ENCODE results near the gene FATE1. TPM values are rescaled to one million over a fixed set of nuclear protein-coding genes. Genes with fewer than 3 reads are reported as not detected.

FATE1 gene
- total RNA-seq, 2 experiments from 2014 or later: not detected

- CTCF ChIA-PET: no interaction called here
- DNase-seq (no peak), ATAC-seq (no peak)
- Mint-ChIP-seq H3K27me3 (peaks cover 11% of the 10 kb centered on the region), H3K4me3 (no peak overlapping the region), H3K27ac (no peak overlapping the region), H3K4me1 (no peaks in the 10 kb centered on the region), H3K36me3 (no peaks in the 10 kb centered on the region), H3K9me3 (ENCODE audit: low read depth) (no peaks in the 10 kb centered on the region)
Measured at GRCh38 chrX:151698485-151698884, 17.4 kb upstream of the FATE1 start.

GRCh38 chrX:151699746-151700145 is 16.1 kb upstream of the FATE1 start:
- Mint-ChIP-seq H3K4me3 (no peak overlapping the region), H3K36me3 (no peaks in the 10 kb centered on the region)

GRCh38 chrX:151700581-151700980 is 15.3 kb upstream of the FATE1 start:
- ATAC-seq (no peak), DNase-seq (no peak)
- CTCF ChIA-PET: no interaction called here
- no peaks in the 10 kb centered on the region for H3K9me3 Mint-ChIP-seq (ENCODE audit: low read depth)
- no peak overlapping the region for H3K4me3 Mint-ChIP-seq
- no peaks in the 10 kb centered on the region for H3K4me1 Mint-ChIP-seq
- no peak overlapping the region for H3K27ac Mint-ChIP-seq
- no peaks in the 10 kb centered on the region for H3K36me3 Mint-ChIP-seq
- peaks cover 7% of the 10 kb centered on the region for H3K27me3 Mint-ChIP-seq

More at GRCh38 chrX:151699746-151700145, 16.1 kb upstream of the FATE1 start:
- no peak overlapping the region for H3K27ac Mint-ChIP-seq
- no peaks in the 10 kb centered on the region for H3K4me1 Mint-ChIP-seq
- CTCF ChIA-PET: no interaction called here
- H3K9me3 Mint-ChIP-seq (ENCODE audit: low read depth): no peaks in the 10 kb centered on the region
- H3K27me3 Mint-ChIP-seq: peaks cover 8% of the 10 kb centered on the region
- no peak for DNase-seq
- no peak for ATAC-seq

DNA sequence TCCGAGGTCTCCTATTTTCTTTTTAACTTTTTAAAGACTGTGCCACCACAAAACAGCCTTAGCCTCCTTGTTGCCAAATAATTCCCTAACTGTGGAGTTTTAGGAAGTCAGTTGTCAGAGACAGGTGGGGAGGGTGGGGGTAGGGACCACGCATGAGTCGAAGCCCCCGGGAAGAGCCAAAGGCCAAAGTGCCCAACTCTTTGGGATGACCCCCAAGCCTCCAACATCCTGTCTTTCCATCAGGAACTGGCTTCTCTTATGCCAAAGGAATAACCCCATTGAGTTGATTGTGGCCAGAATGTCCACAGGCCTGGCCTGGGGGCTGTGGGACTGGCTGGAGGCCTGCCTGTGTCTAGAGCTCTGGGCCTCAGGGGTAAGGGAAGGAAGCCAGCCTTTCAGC is 14.8 kb upstream of the FATE1 start:
- H3K9me3 Mint-ChIP-seq (ENCODE audit: low read depth): no peaks in the 10 kb centered on the region
- H3K4me1 Mint-ChIP-seq: no peaks in the 10 kb centered on the region
- H3K27me3 Mint-ChIP-seq: peaks cover 3% of the 10 kb centered on the region
- DNase-seq: no peak
- H3K36me3 Mint-ChIP-seq: no peaks in the 10 kb centered on the region
- no peak overlapping the region for H3K4me3 Mint-ChIP-seq
- ATAC-seq: no peak
- CTCF ChIA-PET: no interaction called here
- no peak overlapping the region for H3K27ac Mint-ChIP-seq

GRCh38 chrX:151701531-151701930 is 14.3 kb upstream of the FATE1 start:
- peaks cover 2% of the 10 kb centered on the region for H3K27me3 Mint-ChIP-seq
- no peak for ATAC-seq
- H3K4me1 Mint-ChIP-seq: no peaks in the 10 kb centered on the region
- H3K27ac Mint-ChIP-seq: no peak overlapping the region
- no peak for DNase-seq
- CTCF ChIA-PET: no interaction called here
- H3K9me3 Mint-ChIP-seq (ENCODE audit: low read depth): no peaks in the 10 kb centered on the region
- H3K4me3 Mint-ChIP-seq: no peak overlapping the region
- H3K36me3 Mint-ChIP-seq: no peaks in the 10 kb centered on the region

- CTCF ChIA-PET: no interaction called here
- H3K27ac Mint-ChIP-seq: no peak overlapping the region
- no peak overlapping the region for H3K4me3 Mint-ChIP-seq
- H3K36me3 Mint-ChIP-seq: no peaks in the 10 kb centered on the region
- no peaks in the 10 kb centered on the region for H3K9me3 Mint-ChIP-seq (ENCODE audit: low read depth)
- no peak for ATAC-seq
- H3K4me1 Mint-ChIP-seq: no peaks in the 10 kb centered on the region
- no peak for DNase-seq
- H3K27me3 Mint-ChIP-seq: peaks cover 2% of the 10 kb centered on the region
Measured at GRCh38 chrX:151702026-151702714, 13.7 kb upstream of the FATE1 start.

GRCh38 chrX:151702741-151703340 is 13.0 kb upstream of the FATE1 start:
- Mint-ChIP-seq H3K4me1 (no peaks in the 10 kb centered on the region), H3K4me3 (no peak overlapping the region), H3K27ac (no peak overlapping the region), H3K36me3 (no peaks in the 10 kb centered on the region), H3K27me3 (peaks cover 2% of the 10 kb centered on the region), H3K9me3 (ENCODE audit: low read depth) (no peaks in the 10 kb centered on the region)
- CTCF ChIA-PET: no interaction called here
- no peak for DNase-seq
- ATAC-seq: no peak

DNA sequence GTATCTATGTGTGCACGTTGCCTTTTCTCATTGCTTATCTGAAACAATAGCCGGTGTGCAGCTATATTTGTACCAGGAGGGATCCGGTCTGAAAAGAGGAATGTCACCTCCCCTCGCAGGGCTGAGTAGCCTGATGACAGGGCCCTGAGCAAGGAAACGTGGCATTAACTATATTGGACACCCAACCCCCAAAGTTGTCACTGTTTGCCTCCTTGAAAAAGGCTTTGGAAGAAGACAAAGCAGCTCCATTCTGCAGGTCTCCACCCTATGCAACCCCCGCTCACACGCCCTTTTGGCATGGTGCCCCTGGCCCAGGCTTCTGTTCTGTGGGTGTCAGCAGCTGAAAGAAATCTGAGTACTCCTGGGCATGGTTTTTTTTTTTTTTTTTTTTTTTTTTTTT is 12.3 kb upstream of the FATE1 start:
- H3K4me1 Mint-ChIP-seq: no peaks in the 10 kb centered on the region
- no peak overlapping the region for H3K27ac Mint-ChIP-seq
- peaks cover 2% of the 10 kb centered on the region for H3K27me3 Mint-ChIP-seq
- CTCF ChIA-PET: no interaction called here
- no peaks in the 10 kb centered on the region for H3K36me3 Mint-ChIP-seq
- no peak overlapping the region for H3K4me3 Mint-ChIP-seq
- H3K9me3 Mint-ChIP-seq (ENCODE audit: low read depth): no peaks in the 10 kb centered on the region
- no peak for DNase-seq
- ATAC-seq: no peak

DNA sequence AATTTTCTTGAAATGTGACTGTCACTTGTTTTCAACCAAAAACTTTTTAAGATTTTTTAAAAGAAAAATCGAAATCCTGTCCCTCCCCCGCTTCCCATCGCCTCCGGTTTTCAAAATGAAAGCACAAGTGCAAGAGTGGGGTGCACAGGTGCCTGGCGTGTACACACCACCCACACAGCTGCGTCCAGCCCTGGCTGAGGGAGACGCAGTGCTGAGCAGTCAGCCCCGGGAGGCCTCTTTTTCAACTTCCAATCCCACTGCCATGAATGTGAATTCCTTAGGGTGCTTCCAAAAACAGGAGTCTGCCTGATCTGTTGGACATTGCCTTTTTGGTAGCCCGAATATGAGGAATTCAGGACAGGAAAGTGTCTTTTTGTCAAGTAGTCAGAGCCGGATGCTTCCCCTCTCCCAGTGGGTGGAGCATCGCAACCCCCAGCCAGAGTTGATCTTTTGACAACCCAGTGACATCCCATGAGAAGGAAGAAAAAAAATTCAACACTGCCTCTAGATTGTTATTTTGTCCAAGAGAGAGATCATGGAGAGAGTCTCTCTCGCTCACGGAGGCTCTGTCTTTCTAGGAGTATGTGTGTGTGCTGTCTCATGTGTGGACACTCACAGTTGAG is 11.7 kb upstream of the FATE1 start:
- Mint-ChIP-seq H3K27me3 (peaks cover 2% of the 10 kb centered on the region), H3K27ac (no peak overlapping the region), H3K4me3 (no peak overlapping the region), H3K36me3 (no peaks in the 10 kb centered on the region), H3K4me1 (no peaks in the 10 kb centered on the region), H3K9me3 (ENCODE audit: low read depth) (no peaks in the 10 kb centered on the region)
- DNase-seq (no peak), ATAC-seq (no peak)
- CTCF ChIA-PET: no interaction called here

GRCh38 chrX:151708821-151709220 is 7.0 kb upstream of the FATE1 start:
- CTCF ChIA-PET: no interaction called here
- H3K4me1 Mint-ChIP-seq: no peaks in the 10 kb centered on the region
- ATAC-seq (no peak), DNase-seq (no peak)
- H3K36me3 Mint-ChIP-seq: no peaks in the 10 kb centered on the region
- H3K27ac Mint-ChIP-seq: no peak overlapping the region
- H3K4me3 Mint-ChIP-seq: no peak overlapping the region
- H3K9me3 Mint-ChIP-seq (ENCODE audit: low read depth): no peaks in the 10 kb centered on the region
- H3K27me3 Mint-ChIP-seq: peaks cover 2% of the 10 kb centered on the region

GRCh38 chrX:151710457-151710856 is 5.4 kb upstream of the FATE1 start:
- Mint-ChIP-seq H3K27ac (no peak overlapping the region), H3K36me3 (no peaks in the 10 kb centered on the region), H3K9me3 (ENCODE audit: low read depth) (no peaks in the 10 kb centered on the region), H3K4me3 (no peak overlapping the region), H3K4me1 (no peaks in the 10 kb centered on the region), H3K27me3 (peaks cover under 1% of the 10 kb centered on the region)
- DNase-seq (no peak), ATAC-seq (no peak)
- CTCF ChIA-PET: no interaction called here

- H3K36me3 Mint-ChIP-seq: no peaks in the 10 kb centered on the region
- ATAC-seq: no peak
- no peaks in the 10 kb centered on the region for H3K4me1 Mint-ChIP-seq
Measured at GRCh38 chrX:151711154-151711553, 4.7 kb upstream of the FATE1 start.

DNA sequence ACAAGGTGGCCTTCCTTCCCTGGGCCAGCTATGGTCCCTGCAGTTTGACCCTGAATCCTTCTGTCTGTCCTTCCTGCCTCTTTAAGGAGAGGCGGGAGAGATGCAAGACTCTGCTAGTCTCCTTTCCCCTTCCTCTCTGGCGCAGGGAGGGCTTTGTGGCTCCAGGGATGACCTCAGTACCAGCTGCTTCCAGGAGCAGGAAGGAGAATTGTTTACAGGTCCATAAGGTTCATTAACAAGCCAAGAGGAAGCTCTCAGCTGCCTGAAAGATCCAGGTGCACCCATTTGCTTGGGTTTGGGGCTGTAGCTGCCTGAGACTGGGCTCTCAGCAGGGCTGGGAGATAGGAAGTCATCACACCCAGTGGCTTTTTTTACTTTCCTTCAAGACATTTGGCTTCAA is 4.0 kb upstream of the FATE1 start:
- DNase-seq (no peak), ATAC-seq (no peak)
- CTCF ChIA-PET: no interaction called here
- H3K4me3 Mint-ChIP-seq: no peak overlapping the region
- H3K9me3 Mint-ChIP-seq (ENCODE audit: low read depth): no peaks in the 10 kb centered on the region
- H3K27ac Mint-ChIP-seq: no peak overlapping the region
- H3K4me1 Mint-ChIP-seq: no peaks in the 10 kb centered on the region
- H3K36me3 Mint-ChIP-seq: no peaks in the 10 kb centered on the region
- no peaks in the 10 kb centered on the region for H3K27me3 Mint-ChIP-seq

More at GRCh38 chrX:151711154-151711553, 4.7 kb upstream of the FATE1 start:
- Mint-ChIP-seq H3K27me3 (no peaks in the 10 kb centered on the region), H3K27ac (no peak overlapping the region), H3K9me3 (ENCODE audit: low read depth) (no peaks in the 10 kb centered on the region), H3K4me3 (no peak overlapping the region)
- CTCF ChIA-PET: no interaction called here
- no peak for DNase-seq

DNA sequence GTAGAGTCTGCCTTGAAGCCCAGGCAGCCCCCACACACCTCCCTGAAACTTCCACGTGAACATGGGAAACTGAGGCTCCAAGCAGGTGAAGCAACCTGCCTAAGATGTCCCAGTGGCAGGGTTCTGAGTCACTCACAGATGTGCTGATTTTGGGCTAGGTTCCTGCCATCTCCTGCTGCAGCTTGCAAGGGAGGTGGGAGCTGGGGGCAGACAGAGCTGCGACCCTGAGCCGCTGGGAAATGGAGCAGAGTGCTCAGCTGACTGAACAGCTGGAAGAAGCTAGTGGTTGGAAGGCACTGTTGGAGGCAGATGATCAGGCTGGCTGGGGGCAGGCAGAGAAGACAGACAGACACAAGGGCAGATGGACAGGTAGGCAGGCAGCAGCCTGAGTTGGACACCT is 3.6 kb upstream of the FATE1 start:
- H3K9me3 Mint-ChIP-seq (ENCODE audit: low read depth): no peaks in the 10 kb centered on the region
- H3K4me3 Mint-ChIP-seq: no peak overlapping the region
- H3K36me3 Mint-ChIP-seq: no peaks in the 10 kb centered on the region
- no peak for ATAC-seq
- no peaks in the 10 kb centered on the region for H3K27me3 Mint-ChIP-seq
- no peak overlapping the region for H3K27ac Mint-ChIP-seq
- no peaks in the 10 kb centered on the region for H3K4me1 Mint-ChIP-seq
- DNase-seq: no peak
- CTCF ChIA-PET: no interaction called here
